H9 (cell line): ENCODE measurements around the gene CEACAM16. TPM values are rescaled to one million over a fixed set of nuclear protein-coding genes. Genes with fewer than 3 reads are reported as not detected.

Experiments
- DNase-seq: peaks from one replicate; pipeline ENCODE4 v3.0.0-alpha.2; 2017
- H2AFZ ChIP-seq: one replicate; pipeline ENCODE4 v1.6.1; 2013; ENCODE audit warnings: mild to moderate bottlenecking, low read length, control low read depth, moderate library complexity
- H2AK5ac ChIP-seq: 2 replicates; pipeline ENCODE4 v1.6.1; 2013; ENCODE audit warnings: low read length, control low read depth, mixed read lengths; ENCODE audit not compliant: insufficient read length
- H2BK120ac ChIP-seq: one replicate; pipeline ENCODE4 v1.6.1; 2013; ENCODE audit warnings: low read depth, mild to moderate bottlenecking, low read length, control low read depth, inconsistent platforms; ENCODE audit not compliant: poor library complexity, severe bottlenecking
- H2BK12ac ChIP-seq: 2 replicates; pipeline ENCODE4 v1.6.1; 2013; ENCODE audit warnings: low read length, control low read depth, mixed read lengths, low read depth; ENCODE audit not compliant: insufficient read length
- H2BK15ac ChIP-seq: 2 replicates; pipeline ENCODE4 v1.6.1; 2013; ENCODE audit warnings: low read depth, low read length, control low read depth
- H2BK20ac ChIP-seq: one replicate; pipeline ENCODE4 v1.6.1; 2013; ENCODE audit warnings: low read depth, mild to moderate bottlenecking, low read length, control low read depth, inconsistent platforms; ENCODE audit not compliant: poor library complexity, severe bottlenecking
- H2BK5ac ChIP-seq: 2 replicates; pipeline ENCODE4 v1.6.1; 2013; ENCODE audit warnings: low read length, control low read depth, mixed read lengths; ENCODE audit not compliant: insufficient read length
- H3K14ac ChIP-seq: 2 replicates; pipeline ENCODE4 v1.6.1; 2013; ENCODE audit warnings: low read length, control low read depth; ENCODE audit not compliant: insufficient read depth
- H3K18ac ChIP-seq: 2 replicates; pipeline ENCODE4 v1.6.1; 2013; ENCODE audit warnings: low read depth, mild to moderate bottlenecking, mixed read lengths, low read length, control low read depth; ENCODE audit not compliant: insufficient read length
- H3K23ac ChIP-seq: 2 replicates; pipeline ENCODE4 v1.6.1; 2013; ENCODE audit warnings: low read length, control low read depth, mixed read lengths, low read depth; ENCODE audit not compliant: insufficient read length
- H3K23me2 ChIP-seq: 2 replicates; pipeline ENCODE4 v1.6.1; 2013; ENCODE audit warnings: low read depth, mild to moderate bottlenecking, mixed read lengths, low read length, control low read depth; ENCODE audit not compliant: insufficient read length, poor library complexity, severe bottlenecking
- H3K27ac ChIP-seq: 2 replicates; pipeline ENCODE4 v1.5.1; 2013; ENCODE audit warnings: low read length, control low read depth, mixed read lengths, low read depth; ENCODE audit not compliant: insufficient read length
- H3K27me3 ChIP-seq: 2 replicates; pipeline ENCODE4 v1.6.1; 2013; ENCODE audit warnings: low read length, control low read depth, inconsistent platforms; ENCODE audit not compliant: insufficient read depth
- H3K4ac ChIP-seq: 2 replicates; pipeline ENCODE4 v1.6.1; 2013; ENCODE audit warnings: low read depth, mild to moderate bottlenecking, control low read depth, inconsistent platforms, low read length, moderate library complexity
- H3K4me1 ChIP-seq: 2 replicates; pipeline ENCODE4 v1.6.1; 2013; ENCODE audit warnings: low read length, control low read depth, inconsistent platforms; ENCODE audit not compliant: insufficient read depth
- H3K4me2 ChIP-seq: 2 replicates; pipeline ENCODE4 v1.6.1; 2013; ENCODE audit warnings: low read length, control low read depth, mixed read lengths; ENCODE audit not compliant: insufficient read length, insufficient read depth
- H3K56ac ChIP-seq: 2 replicates; pipeline ENCODE4 v1.6.1; 2013; ENCODE audit warnings: low read depth, mild to moderate bottlenecking, mixed read lengths, low read length, control low read depth; ENCODE audit not compliant: insufficient read length
- H3K79me1 ChIP-seq: 2 replicates; pipeline ENCODE4 v1.6.1; 2013; ENCODE audit warnings: low read depth, mild to moderate bottlenecking, moderate library complexity, low read length, control low read depth, inconsistent platforms; ENCODE audit not compliant: insufficient read depth, poor library complexity, severe bottlenecking
- H3K79me2 ChIP-seq: 2 replicates; pipeline ENCODE4 v1.6.1; 2013; ENCODE audit warnings: low read length, control low read depth, inconsistent platforms; ENCODE audit not compliant: insufficient read depth
- H3K9ac ChIP-seq: 2 replicates; pipeline ENCODE4 v1.6.1; 2013; ENCODE audit warnings: low read length, control low read depth, mixed read lengths; ENCODE audit not compliant: insufficient read length; ENCODE audit errors: extremely low read depth
- H3K9me3 ChIP-seq: one replicate; pipeline ENCODE4 v1.6.1; 2013; ENCODE audit warnings: low read depth, low read length, inconsistent platforms; ENCODE audit not compliant: control insufficient read depth
- H3T11ph ChIP-seq: one replicate; pipeline ENCODE4 v1.6.1; 2013; ENCODE audit warnings: mild to moderate bottlenecking, low read length, control low read depth, inconsistent platforms
- H4K20me1 ChIP-seq: one replicate; pipeline ENCODE4 v1.6.1; 2013; ENCODE audit not compliant: control insufficient read depth, insufficient read length, insufficient read depth
- H4K5ac ChIP-seq: 2 replicates; pipeline ENCODE4 v1.6.1; 2013; ENCODE audit warnings: low read depth, mild to moderate bottlenecking, mixed read lengths, low read length, control low read depth; ENCODE audit not compliant: insufficient read length
- H4K8ac ChIP-seq: replicated peaks from 2 replicates; pipeline ENCODE4 v1.6.1; 2013; ENCODE audit warnings: low read length, control low read depth, mixed read lengths, low read depth; ENCODE audit not compliant: insufficient read length
- H4K91ac ChIP-seq: 2 replicates; pipeline ENCODE4 v1.6.1; 2013; ENCODE audit warnings: low read depth, mild to moderate bottlenecking, moderate library complexity, mixed read lengths, low read length, control low read depth; ENCODE audit not compliant: insufficient read length
- H3K27ac Mint-ChIP-seq, 3 experiments: 2 replicates in 2 of 3; 3 replicates in 1 of 3; pipeline ENCODE4 v1.8.0; 2020 to 2021; ENCODE audit warnings: mixed read lengths in 3 of 3, mild to moderate bottlenecking in 1 of 3, moderate library complexity in 1 of 3
- H3K27me3 Mint-ChIP-seq: 2 replicates; pipeline ENCODE4 v1.8.0; 2021; ENCODE audit warnings: low read depth, mild to moderate bottlenecking, moderate library complexity, mixed read lengths
- H3K36me3 Mint-ChIP-seq, 3 experiments: 2 replicates in 2 of 3; 3 replicates in 1 of 3; pipeline ENCODE4 v1.8.0; 2020 to 2021; ENCODE audit warnings: low read depth in 3 of 3, mixed read lengths in 3 of 3; ENCODE audit not compliant: insufficient read depth in 1 of 3
- H3K4me1 Mint-ChIP-seq, 2 experiments: 2 replicates each; pipeline ENCODE4 v1.8.0; 2020; ENCODE audit warnings: mixed read lengths in 2 of 2
- H3K4me3 Mint-ChIP-seq, 2 experiments: 2 replicates in 1 of 2; 3 replicates in 1 of 2; pipeline ENCODE4 v1.8.0; 2020 to 2021; ENCODE audit warnings: mild to moderate bottlenecking in 2 of 2, mixed read lengths in 2 of 2, moderate library complexity in 1 of 2
- H3K9me3 Mint-ChIP-seq, 2 experiments: 2 replicates in 1 of 2; 3 replicates in 1 of 2; pipeline ENCODE4 v1.8.0; 2020; ENCODE audit warnings: mild to moderate bottlenecking in 2 of 2, mixed read lengths in 2 of 2, moderate library complexity in 1 of 2
- CTCF ChIP-seq: fragments of 200-600 bp; sonication (generic); conservative IDR thresholded peaks from 3 replicates; pipeline ENCODE4 v1.8.0; 2021; ENCODE audit warnings: antibody characterized with exemption, mild to moderate bottlenecking
- WGBS: extraction: QIAGEN DNeasy Blood & Tissue Kit; methylation state at CpG from one replicate; pipeline ENCODE4 v1.1.7; 2013; ENCODE audit warnings: missing lambda C conversion rate, low lambda C conversion rate, mixed read lengths; ENCODE audit not compliant: insufficient read length; ENCODE audit errors: extremely low coverage; 5-methylcytosine and 5-hydroxymethylcytosine counted together
- total RNA-seq: library from RNA; stranded (reverse); gene quantifications from 2 replicates; pipeline ENCODE4 v1.2.1, GENCODE V29; 2021

CEACAM16 gene
- total RNA-seq, 1 experiment from 2014 or later, result not detected

- Histone ChIP-seq H4K5ac (no peak overlapping the region), H3K79me1 (no peaks in the 10 kb centered on the region), H3K4me1 (no peaks in the 10 kb centered on the region), H3K14ac (no peak overlapping the region), H3K4ac (no peak overlapping the region), H2BK12ac (no peak overlapping the region), H3K18ac (no peak overlapping the region), H3K56ac (no peak overlapping the region), H2BK15ac (no peak overlapping the region), H3T11ph (no peak overlapping the region), H2BK20ac (no peak overlapping the region), H2AK5ac (no peak overlapping the region), H2BK5ac (no peak overlapping the region), H3K79me2 (no peaks in the 10 kb centered on the region), H4K91ac (no peak overlapping the region), H2AFZ (no peak overlapping the region), H3K23ac (no peak overlapping the region), H3K23me2 (peaks cover 23% of the 10 kb centered on the region), H2BK120ac (no peak overlapping the region), H4K8ac (no peak overlapping the region), H3K27ac (no peak overlapping the region), H3K9ac (no peak overlapping the region), H3K9me3 (no peaks in the 10 kb centered on the region), H3K27me3 (peaks cover 35% of the 10 kb centered on the region), H3K4me2 (peak overlapping the region; percentile 55), H4K20me1 (no peaks in the 10 kb centered on the region)
- peaks cover 22 to 44% of the 10 kb centered on the region in 2 experiments for H3K4me1 Mint-ChIP-seq
- WGBS, result no CpG with 5 or more reads among the region's 53 CpGs
- no peaks in the 10 kb centered on the region; a peak in 1 of 5 replicates for H3K9me3 Mint-ChIP-seq
- no peaks in the 10 kb centered on the region; a peak in 1 of 7 replicates for H3K36me3 Mint-ChIP-seq
- DNase-seq, result no peak
- H3K27me3 Mint-ChIP-seq, result peaks cover 79% of the 10 kb centered on the region
- H3K4me3 Mint-ChIP-seq, result peak overlapping the region; percentile 72 to 90
- no peak for TF ChIP-seq CTCF
- H3K27ac Mint-ChIP-seq, result no peak overlapping the region
These were observed 58.2 kb downstream of the CEACAM16 start for GRCh38 chr19:44757057-44757734.
